GM23248 (cell line): ENCODE results near the gene TMEM202.

ENCODE experiments used
- EZH2 ChIP-seq: fragments of 200-600 bp; sonication (generic); IDR thresholded peaks from 2 replicates; pipeline ENCODE4 v1.6.1; 2018; ENCODE audit warnings: antibody characterized with exemption, mild to moderate bottlenecking; ENCODE audit not compliant: insufficient read depth, poor library complexity, severe bottlenecking
- EZH2phosphoT487 ChIP-seq: fragments of 200-600 bp; sonication (generic); IDR thresholded peaks from 2 replicates; pipeline ENCODE4 v1.6.1; 2018; ENCODE audit warnings: antibody characterized with exemption, moderate library complexity, mild to moderate bottlenecking, low read depth; ENCODE audit not compliant: insufficient read depth

DNA sequence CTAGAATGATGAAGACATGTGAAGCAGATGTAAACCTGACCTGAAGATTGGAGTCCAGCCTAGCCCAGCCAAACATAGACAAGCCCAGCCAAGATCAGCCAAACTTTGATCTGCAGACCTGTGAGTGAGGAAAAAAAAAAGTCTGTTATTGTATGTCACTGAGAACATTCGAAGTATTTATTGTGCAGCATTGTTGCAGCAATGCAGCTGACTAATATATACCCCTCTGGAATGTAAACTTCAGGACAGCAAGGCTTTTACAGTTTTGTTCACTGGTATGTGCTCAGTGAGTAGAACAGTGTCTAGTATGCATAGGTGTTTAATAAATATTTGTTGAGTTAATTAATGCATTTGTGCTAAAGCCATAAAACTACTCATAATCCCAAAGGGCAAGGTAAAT lies 23.4 kb downstream of the TMEM202 start:
- TF ChIP-seq EZH2 (no peak), EZH2phosphoT487 (no peak)
